CD1c-positive myeloid dendritic cell (primary cell): ENCODE results near the gene TEK.
"Not testable (repeated sequence)": the region's sequence is repeated elsewhere in the genome, so short reads cannot be mapped to it uniquely, and the experiment has no call there.

ENCODE experiments used
- DNase-seq: peaks from one replicate; pipeline ENCODE4 v3.0.0-alpha.2; 2016; ENCODE audit errors: extremely low spot score

TEK gene

DNA sequence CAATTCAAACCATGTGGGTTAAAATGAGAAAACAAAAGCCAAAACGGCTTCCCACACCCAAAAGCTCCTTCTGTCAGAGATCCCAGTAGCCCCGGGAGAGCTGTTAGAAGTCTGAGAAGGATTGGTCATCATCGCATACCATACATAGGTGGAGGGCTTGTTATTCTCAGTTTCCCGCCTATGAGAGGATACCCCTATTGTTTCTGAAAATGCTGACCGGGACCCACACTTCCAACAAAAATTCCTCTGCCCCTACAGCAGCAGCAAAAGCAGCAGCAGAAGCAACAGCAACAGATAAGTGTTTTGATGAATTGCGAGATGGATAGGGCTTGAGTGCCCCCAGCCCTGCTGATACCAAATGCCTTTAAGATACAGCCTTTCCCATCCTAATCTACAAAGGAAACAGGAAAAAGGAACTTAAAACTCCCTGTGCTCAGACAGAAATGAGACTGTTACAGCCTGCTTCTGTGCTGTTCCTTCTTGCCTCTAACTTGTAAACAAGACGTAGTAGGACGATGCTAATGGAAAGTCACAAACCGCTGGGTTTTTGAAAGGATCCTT lies at the start of gene TEK:
TEK (plus strand) TSS at position 245 of the 561 bp plus-strand sequence. CDS start 366 bp downstream, outside the sequence.
- no peak for DNase-seq

DNA sequence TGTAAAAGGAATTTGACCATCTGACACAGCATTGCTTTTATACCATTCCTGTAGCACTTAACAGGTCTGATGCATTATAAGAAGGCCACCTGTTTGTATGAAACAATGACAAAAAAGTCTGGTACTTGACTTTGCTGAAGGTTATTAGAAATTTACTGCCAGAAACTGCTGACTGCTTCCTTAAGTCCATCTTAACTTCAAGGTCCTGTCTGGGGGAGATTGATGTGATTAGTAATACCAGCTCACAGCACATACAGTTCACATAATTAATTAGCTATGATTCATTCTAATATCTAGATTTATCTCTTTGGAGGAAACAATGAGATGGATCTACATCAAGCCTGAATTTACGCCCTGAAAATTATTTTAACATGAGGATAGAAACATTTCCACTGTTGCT lies 49.6 kb upstream of the TEK start:
- no peak for DNase-seq

DNA sequence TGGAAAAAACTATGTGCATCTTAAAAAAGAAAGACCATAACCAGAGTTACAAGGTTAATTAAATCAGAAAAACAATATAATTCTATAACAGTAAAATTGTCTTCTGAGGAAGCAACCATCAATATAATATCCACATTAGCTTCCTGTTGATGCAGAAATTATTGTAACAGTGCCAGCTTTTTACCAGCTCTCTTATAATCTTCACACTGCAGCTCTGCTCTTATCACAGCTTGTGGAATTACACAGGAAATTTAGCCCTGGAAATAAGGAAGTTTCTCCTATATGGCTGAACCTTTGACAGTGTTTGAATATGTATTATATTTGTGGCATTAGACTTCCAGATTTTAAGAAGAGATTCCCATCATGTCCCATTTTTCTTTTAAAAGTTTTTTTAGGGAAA lies 49.1 kb upstream of the TEK start:
- no peak for DNase-seq

DNA sequence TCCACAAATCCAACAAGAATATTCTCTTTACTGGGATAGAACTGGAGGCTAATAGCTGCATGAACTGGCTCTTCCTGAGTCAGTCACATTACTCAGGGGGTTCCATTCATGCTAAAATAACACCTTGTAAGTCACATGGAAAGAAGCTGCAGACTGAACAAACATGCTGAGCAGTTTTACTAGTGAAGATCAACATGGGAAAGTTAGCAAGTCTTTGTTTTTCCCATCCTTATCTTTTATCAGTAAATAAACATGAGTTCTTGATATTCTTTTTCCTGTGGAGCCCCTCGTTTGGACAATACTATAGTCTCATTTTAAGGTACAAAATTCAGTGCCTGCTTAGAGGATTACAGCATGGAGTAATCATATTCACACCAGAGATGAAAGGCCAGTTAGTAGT lies 43.7 kb upstream of the TEK start:
- DNase-seq = no peak

DNA sequence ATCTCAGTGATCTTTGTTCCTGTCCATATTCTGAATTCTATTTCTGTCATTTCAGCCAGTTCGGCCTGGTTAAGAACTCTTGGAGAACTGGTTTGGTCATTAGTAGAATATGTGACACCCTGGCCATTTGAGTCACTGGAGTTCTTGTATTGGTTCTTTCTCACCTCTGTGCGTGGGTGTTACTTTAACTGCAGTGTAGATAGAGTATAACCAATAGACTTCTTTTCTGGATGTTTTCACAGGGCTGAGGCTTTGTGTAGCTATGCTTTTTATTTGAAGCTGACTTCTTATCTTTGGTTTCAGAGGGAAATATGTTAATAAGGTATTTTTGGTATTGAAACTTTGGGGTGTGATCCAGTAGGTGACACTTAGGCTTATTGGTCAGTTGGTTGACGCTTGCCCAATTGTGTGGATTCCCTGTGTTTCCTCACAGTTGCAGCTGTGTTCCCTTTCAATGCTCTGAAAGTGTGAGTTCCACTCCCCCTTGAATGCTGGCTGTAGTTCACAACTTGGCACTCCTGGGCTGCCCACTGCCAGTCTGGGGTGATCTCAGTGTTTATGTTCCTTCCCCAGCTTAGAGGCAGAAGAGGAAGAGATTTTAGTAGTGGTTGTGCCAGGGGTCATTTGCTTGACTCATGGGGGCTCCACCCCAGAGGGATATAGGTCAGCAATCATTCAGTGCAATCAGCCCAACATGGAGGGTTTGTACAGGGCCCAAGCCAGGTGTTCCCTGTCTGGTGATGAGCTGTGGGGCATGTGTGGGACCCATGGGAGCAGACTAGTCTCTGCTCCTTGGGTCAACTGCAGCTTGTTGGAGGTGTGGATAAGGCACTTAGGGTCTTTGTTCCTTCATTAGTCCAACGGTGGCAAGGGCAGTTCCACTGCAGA lies 34.9 kb upstream of the TEK start:
- DNase-seq = no peak

DNA sequence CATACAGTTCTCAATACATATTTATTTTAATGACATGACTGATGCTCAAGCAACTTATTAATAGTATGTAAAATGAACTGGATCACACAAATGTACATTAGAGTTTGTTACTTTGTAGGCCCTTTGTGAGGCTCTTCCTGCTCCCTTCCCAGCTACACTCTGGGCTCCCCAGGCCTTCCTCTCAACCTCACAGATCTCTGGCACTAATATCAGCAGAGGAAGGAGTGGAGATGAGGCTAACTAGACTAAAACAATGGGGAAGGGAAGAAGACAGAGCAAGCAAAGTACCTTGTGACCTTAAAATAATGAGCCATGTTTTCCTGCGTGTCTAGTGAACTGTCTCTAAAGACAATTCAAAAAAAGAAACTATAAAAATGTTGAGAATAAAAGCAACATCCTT lies 30.3 kb upstream of the TEK start:
- DNase-seq = no peak

DNA sequence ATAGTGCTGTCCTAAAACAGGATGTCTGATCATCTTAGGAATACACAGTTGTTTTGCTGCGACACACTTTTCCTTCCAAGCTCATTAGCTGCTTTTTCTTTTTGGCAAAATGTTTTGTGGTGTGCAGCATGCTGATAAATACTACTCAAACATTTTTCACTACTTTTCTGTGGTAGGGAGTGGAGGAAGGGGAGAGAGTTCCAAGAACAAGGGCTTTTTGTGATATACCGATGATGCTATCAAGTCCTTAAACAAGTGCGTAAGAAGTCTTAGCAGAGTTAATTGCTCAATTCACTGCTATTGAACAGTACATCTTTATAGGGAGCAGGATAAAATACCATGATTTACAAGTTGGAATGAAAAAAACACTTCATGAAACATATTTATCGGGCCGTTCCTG lies 23.6 kb upstream of the TEK start:
- no peak for DNase-seq

DNA sequence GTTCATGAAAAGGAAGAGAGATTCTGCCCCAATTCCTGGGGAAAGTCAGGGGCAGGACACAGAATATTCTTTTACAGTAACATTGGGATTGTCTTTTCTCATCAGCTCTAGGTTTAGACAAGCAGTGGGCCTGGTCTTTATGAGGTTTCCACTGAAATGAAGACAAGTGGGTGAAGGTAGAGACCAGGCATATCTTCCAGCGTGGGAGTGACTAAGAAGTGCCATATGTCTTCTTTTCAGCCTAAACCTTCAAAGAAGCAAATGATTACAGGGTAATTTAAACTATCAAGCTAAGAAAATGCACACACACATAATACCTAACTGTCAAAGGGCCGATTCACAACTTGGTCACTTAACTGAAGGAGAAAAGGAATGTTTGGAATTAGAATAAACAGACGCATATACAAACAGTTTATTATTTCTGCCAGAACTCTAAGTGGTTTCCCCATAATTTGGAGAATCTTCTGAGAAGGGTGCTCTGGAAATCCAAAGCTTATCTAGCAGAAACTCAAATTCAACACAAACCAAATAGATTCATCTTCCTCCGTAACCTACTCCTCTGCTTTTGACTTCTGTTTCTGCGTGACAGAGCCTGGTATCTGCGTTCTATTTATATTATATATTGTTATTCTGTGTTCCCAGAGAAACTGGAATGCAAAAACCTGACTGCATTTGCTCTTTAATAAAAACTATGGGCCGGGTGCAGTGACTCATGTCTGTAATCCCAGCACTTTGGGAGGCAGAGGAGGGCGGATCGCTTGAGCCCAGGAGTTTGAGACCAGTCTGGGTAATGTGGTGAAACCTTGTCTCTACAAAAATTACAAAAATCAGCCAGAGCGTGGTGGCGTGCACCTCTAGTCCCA lies 22.0 kb upstream of the TEK start:
- no peak for DNase-seq

DNA sequence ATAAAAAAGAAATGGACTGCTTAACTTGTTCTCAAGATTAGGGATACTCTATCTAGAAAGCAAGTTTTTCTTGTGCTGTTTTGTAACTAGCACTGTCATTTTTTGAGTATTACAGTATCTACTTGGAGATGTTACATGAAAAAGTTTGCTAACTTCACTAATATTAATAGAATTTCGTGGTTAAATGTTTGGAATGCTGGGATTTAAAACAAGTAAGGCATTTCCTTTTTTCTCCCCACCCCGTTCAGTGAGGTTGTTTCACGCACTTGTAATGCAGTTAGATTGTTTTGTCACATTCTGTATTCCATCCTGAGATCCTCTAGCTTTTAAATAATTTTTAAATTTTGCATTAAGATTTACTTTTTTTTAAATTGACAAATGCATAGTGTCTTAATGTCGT lies 20.0 kb upstream of the TEK start:
- DNase-seq = no peak

DNA sequence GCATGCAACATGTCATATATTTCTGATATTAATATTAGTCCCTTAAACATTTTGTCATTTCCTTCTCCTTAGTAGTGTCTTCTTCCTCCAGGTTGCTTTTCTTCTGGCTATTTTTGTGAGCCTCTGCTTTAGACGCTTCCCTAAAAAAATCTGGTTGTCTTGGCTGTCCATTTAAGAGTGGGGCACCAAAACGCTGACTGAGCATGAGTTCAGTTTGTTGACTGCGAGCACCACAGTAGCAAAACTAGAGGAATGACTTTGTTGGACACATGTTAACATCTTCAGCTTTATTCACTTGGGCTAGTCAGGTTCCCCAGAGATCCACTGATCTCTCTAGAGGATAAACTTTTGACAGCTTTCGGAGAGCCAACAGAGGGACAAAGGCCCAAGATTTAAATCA lies 19.3 kb upstream of the TEK start:
- DNase-seq = no peak

DNA sequence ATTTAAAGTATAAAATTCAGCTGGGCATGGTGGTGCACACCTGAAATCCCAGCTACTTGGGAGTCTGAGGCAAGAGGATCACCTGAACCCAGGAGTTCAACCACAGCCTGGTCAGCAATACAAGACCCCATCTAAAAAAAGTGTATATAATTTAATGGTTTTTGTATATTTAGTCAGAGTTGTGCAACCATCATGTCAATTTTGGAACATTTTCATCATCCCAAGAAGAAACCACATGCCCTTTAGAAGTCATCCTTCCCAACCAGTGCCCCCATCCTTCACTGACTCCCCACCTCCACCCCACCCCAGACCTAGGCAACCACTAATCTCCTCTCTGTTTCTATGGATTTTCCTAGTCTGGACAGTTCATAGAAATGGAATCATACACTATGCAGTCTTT lies 18.8 kb upstream of the TEK start:
- DNase-seq = no peak

DNA sequence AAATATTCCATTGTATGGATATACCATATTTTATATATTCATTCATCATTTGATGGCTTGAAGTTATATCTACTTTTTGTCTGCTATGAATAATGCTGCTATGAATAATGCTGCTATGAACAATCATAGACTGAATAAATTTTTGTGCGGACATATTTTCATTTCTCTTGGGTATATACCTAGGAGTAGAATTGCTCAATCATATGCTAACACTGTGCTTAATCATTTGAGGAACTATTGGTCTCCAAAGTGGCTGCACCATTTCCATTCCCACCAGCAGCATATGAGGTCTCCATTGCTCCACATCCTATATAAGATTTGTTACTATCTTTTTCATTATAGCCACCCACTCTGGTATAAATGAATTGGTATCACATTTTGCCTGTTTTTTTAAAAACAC lies 18.3 kb upstream of the TEK start:
- no peak for DNase-seq

DNA sequence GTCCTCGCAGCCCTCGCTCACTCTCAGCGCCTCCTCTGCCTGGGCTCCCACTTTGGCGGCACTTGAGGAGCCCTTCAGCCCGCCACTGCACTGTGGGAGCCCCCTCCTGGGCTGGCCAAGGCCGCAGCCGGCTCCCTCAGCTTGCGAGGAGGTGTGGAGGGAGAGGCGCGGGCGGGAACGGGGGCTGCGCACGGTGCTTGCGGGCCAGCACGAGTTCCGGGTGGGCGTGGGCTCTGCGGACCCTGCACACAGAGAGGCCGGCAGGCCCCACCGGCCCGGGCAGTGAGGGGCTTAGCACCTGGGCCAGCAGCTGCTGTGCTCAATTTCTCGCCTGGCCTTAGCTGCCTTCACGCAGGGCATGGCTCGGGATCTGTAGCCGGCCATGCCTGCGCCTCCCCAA lies 16.5 kb upstream of the TEK start:
- DNase-seq = not testable (repeated sequence)

DNA sequence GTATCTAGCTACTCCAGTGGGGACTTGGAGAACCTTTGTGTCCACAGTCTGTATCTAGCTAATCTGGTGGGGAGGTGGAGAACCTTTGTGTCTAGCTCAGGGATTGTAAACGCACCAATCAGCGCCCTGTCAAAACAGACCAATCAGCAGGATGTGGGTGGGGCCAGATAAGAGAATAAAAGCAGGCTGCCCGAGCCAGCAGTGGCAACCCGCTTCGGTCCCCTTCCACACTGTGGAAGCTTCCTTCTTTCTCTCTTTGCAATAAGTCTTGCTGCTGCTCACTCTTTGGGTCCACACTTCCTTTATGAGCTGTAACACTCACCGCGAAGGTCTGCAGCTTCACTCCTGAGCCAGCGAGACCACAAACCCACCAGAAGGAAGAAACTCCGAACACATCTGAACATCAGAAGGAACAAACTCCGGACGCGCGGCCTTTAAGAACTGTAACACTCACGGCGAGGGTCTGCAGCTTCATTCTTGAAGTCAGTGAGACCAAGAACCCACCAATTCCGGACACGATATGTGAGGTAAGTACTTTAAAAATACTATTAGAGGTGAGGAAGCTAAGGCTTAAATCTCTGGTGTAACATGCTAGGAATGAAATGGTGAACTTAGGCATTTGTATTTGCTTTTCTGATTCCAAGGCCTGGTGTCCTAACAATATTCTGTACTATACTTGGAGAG lies 15.5 kb upstream of the TEK start:
- DNase-seq = not testable (repeated sequence)

DNA sequence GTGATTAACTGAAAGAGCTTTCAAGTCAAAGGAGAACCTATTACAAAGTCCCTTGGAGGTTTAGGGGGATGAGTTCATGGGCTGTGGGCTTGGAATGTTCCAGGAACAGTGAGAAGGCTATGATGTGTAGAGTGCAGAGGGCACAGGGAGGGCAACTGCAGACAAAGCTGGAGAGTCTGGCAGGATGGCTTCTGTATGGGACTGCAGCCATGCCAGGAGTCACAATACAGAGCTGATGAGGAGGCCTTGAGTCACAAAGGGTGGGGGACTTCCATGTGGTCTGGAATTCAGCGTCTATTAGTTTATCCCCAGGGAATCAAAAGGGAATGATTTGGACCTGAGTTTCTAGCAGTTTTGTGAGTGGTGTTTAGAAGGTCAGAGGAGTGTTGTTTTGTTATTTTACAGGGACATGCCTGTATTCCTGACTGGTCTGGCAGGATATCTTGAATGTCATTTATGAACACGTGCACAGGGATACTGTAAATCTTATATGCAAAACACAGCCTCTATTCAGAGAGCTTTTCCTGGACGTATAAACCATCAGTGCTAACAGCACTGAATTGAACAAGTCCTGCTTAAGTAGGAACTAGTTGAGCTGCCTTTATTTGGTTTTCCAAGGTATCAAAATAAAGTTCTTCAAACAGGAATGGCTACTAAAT lies 14.3 kb upstream of the TEK start:
- no peak for DNase-seq

DNA sequence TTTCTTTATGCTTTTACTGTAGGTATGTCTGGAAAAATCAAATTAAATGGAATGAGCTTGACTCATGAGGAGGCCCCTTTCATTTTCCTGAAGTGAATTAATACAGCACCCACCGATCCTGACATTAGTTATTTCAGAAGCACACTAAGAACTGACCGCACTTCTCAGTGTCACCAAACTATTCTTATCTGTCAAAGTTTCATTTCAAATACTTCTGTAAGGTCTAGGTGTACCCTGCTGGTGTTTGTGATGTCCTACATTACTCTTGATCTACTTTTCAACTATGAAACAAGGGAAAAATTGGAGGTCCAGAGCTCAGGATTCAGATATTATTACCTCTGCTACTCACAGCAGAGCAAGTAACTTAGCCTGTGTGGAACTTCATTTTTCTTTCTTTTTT lies 1.8 kb upstream of the TEK start:
- DNase-seq = no peak

DNA sequence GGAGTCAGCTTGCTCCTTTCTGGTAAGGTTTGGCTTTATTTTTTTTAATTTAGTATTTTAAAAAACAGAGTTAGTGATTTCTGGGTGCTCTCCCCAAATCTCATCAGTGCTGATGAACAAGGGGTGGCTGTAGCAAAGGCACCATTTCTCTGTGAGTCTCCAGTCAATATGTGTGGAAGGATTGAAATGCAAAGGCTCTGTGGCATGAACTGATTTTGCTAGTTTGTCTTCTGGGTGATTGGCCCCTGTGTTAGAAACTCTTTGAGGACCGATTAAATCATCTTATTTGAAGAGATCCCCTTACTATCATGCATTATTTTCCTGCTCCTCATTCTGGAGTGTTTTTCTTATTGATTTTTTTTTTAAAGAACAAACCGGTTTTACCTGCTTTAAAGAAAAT lies 596 bp downstream of the TEK start:
- no peak for DNase-seq

DNA sequence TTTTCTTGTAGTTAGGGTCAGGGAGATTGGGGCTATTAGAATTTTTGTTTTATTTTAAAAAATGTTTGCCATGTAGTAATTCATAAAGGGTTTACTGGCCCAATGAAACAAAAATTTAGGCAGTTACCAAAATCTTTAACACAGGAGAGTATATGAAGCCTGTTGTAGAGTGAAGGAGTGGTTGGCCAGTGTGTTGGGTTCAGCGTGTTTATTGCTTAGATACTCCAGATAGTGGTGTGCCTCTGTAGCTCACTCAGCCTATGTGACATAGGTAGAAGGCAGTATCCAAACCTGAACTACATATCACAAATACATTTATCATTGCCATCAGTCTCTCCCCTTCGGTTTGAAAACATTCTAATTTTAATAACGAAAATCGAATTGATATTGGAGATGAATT lies 1.2 kb downstream of the TEK start:
- no peak for DNase-seq

DNA sequence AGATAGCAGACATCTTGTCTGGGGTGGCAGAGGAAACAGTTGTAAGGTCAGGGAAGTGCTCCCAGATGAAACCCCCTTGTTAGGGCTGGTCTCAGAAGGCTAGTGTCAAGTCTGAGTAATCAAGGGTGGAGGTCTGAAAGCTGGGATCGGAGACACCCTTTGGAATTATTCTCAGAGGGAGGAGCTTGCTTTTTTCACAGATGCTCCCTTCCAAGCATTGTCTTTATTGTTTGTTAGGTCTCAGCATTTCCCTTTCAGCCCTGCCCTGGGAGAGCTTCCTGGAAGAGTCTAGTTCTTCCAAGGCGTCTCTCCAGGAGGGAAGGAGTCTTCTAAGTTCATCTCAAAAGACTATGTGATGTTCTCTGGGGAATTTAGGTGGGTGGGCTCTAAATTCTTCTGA lies 3.2 kb downstream of the TEK start:
- DNase-seq = no peak

DNA sequence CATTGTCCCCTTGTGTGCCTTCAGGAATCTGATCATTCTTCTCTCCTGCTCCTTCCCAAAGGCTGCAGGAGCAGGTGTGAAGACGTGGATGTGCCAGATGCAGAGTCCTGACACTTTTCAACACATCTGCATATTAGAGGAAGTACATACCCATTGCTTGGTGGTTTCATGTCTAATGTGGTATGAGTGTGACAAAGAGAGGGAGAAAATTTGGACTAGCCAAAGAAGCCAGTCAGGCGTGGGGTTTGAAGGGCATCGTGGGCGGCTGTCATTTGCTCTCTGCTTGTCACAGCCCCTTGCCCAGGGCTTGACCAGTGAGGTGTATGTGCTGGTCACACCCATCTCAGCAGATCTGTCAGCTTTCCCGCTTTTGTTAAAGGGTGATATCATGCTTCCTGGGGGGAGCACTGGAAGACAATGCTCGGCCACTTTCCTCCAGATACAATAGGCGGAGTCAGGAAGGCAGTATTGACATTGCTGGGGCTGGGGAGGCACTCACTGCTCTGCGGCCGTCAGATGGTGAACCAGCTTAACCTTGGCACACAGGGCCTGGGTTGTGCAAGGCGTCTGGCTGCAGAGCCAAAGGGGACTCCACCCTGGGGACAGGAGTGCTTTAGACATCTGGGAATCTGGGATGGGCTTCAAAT lies 8.6 kb downstream of the TEK start:
- no peak for DNase-seq

DNA sequence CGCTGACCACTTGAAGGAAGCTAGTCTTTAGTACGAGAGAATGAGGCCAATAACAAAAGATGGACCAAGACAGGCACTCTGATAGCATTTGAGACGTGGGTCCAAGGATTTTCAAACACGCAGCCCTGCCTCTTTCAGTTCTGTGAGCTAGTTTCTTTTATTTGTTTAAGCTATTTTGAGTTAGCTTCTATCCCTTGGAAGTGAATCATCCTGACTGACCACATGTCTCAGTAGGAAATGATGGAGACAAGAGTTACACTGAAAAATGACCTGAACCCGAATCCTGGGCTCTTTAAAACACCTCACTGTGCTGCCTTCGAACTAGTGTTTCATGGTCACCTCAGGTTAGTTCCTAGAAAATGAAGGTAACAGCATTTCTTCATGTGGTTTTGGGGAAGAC lies 9.9 kb downstream of the TEK start:
- no peak for DNase-seq
